HG03520 (cell line): Measurements from ENCODE around the gene ALG8.
"Not testable (repeated sequence)": the region's sequence is repeated elsewhere in the genome, so short reads cannot be mapped to it uniquely, and the experiment has no call there.

ENCODE experiments used
- ATAC-seq: cut with Tn5 transposase; IDR thresholded peaks from one replicate; pipeline ENCODE4 v1.9.1; 2021; ENCODE audit warnings: mild to moderate bottlenecking, moderate library complexity; ENCODE audit not compliant: unreplicated experiment

Gene ALG8

DNA sequence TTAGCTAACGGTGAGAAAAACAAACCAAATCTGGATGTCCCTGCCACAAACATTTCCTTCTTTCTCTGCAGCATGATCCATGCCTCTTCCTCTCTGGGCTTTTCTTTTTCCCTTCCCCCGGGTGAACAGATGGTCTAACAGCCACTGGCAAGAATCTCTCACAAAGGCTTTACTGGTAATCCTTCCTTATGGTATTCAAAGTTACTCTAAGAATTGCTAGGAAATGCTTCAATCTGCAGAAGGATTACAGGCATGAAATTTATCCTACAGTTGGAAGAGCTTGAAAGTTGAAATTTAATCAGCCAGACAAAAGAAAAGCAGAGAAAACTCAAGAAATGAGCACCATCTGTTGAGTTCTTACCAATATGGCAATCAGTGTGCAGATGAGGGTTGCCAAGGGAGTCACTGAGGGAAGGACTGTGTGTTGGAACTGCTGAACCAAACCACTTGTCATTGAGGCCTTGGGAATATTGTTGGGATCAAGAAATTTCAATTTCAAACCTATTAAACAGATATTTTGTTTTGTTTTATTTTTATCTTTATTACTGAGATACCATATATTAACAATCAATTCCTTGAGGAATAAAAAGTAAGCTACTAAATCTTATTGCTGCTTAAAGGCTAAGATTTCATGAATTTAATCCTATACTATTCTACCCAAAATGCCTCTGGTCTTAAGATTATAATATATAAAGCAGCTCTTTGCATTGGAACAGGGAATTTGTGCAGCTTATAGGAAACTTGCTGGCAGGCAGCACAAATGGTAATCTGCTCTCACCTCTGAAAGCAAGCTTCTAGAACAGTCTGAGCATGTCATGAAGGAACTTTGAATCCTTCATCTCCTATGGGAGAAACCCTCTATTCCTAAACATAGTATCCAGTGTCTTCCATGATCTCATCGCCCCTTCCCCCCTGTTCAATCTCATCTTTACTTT is 30.1 kb downstream of the ALG8 start:
- no peak for ATAC-seq

DNA sequence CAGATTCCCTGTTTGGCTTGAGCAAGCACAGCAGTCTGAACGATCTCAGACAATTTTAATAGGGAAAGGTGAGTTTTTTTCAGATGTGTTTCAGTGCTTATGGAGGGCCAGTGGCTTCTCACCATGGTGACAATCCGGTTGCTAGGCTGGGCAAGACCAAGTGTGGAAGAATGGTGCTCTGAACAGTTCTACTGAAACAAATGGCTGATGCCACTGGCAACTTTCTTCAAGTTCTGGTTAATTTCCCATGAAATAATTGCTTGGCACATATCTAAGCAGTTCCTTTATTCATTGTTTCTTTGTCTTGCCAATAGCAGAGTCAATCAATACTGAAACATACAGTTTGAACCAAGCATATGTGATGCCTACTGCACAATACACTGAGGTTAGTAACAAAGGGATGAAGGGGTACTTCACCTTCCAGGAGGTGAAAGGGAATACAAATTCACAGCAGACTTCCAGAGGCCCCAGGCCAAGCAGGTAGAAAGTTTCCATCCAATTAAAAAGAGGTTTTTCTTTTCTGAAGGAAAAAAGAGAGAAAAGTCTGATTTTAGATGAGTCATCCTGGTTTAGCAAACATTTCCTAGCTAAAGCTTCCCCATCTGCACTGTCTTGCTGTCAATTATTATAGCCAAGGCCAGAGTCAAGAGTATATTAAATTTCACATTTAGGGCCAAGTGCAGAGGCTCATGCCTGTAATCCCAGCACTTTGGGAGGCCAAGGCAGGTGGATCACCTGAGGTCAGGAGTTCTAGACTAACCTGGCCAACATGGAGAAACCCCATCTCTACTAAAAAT is 38.6 kb downstream of the ALG8 start:
- ATAC-seq: no peak

DNA sequence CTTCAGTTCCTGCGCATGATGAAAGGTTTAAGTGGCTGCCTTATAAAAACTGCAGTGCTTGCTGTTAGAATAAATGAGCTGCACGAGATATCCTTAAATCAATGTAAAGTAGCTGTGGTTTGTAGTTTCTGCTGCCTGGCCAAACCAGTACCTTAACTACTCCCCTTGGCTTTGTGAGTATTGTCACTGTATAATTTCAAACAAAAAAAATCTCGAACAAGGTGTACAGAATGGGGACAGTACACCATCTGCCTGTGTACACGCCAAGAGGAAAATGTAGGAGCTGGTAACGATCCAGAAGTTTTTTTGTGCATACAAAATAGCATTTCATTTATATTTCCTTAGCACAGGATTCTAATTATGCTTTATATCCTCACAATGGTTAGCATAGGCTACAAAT is 39.2 kb downstream of the ALG8 start:
- ATAC-seq: no peak

DNA sequence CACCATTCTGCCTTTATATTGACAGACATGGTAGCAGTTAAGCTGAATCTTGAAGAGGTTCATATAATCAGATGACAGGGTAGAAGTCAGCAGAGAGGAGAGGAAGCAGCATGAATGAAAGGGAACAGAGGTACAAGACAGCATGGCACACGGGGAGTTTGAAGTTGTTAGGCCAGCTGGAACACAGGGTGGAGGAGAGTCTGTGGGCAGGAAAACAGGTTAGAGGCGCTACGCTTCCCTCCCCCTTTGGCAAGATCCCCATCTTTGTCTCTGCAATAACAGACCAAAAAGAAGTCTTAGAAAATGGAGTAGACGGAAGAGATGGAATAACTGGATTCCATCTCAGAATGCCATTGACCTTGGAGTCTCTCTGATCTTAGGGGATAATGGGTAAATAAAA is 39.8 kb downstream of the ALG8 start:
- ATAC-seq: no peak

DNA sequence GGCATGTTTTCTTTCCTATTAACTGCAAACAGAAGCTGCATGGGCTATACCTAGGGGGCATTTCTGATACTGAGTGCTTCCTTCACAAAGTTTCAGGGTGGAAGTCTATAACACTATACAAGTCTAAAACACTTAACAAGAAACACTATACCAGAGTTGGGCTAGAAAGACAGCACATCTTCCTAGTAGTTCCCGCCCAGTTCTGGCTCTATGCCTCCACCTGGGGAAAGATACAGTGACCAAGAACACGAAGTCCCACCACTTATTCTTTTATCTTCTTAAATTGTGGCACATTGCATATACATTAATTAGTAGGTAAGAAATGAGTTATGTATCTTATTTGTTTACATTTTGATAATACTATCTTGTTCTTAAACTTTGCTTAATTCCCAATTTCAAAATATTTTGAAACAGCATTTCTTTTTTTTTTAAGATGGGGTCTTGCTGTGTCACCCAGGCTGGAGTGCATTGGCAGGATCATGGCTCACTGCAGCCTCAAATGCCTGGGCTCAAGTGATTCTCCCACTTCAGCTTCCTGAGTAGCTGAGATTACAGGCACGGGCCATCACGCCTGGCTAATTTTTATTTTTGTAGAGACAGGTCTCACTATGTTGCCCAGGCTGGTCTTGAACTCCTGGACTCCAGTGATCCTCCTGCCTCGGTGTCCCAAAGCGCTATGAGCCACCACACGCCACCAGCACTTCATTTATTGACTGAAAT is 41.6 kb downstream of the ALG8 start:
- no peak for ATAC-seq

DNA sequence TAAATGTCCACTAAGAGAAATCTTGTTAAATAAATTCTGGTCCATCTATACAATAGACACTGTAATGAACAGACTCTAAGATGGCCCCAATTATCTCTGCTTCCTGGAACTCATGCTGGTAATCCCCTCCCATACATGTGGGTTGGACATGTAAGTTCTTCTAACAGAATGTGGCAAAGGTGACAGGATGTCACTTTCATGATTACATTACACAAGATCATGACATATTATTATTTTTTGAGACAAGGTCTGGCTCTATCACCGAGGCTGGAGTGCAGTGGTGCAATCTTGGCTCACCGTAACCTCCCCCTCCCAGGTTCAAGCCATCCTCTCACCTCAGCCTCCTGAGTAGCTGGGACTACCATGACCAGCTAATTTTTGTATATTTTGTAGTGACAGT is 45.2 kb downstream of the ALG8 start:
- no peak for ATAC-seq

DNA sequence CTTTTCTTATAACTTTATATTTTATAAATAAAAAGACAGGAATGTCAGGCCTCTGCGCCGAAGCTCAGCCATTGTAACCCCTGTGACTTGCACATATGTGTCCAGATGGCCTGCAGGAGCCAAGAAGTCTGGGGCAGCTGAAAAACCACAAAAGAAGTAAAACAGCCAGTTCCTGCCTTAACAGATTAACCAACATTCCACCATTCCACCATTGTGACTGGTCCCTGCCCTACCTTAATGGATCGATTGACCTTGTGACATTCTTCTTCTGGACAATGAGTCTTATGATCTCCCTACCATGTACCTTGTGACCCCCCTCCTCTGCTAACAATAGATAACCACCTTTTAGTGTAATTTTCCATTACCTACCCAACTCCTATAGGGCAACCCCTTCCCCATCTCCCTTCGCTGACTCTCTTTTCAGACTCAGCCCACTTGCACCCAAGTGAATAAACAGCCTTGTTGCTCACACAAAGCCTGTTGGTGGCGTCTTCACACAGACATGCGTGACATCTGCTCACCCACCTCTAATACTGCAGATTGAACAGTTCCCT is 52.8 kb downstream of the ALG8 start:
- not testable (repeated sequence) for ATAC-seq

DNA sequence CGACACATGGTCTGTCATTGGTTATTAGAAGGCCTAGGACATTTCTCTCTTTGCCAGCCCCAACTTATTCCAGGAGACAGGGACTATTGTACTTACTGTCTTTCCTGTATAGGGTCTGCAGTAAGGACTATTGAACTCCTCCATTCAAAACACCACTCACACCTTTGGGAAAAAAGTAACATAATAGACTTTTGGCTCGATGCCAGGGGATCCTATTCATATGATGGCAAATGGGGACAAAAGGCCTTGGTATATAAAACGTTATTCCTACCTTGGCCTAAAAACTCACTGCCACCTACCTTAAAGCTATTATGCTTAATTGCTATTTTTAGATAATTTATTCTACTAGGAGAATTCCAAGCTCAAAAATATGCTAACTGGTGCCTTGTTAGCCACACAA is 53.5 kb downstream of the ALG8 start:
- no peak for ATAC-seq

DNA sequence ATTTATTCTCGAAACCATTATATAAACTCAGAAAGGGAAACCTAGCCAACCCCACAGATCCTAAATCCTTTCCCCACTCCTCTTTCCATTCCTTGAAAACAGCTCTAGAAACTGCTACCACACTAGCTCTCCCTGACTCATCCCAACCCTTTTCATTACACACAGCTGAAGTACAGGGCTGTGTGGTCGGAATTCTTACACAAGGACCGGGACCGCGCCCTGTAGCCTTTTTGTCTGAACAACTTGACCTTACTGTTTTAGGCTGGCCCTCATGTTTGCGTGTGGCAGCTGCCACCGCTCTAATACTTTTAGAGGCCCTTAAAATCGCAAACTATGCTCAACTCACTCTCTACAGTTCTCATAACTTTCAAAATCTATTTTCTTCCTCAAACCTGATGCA is 54.9 kb downstream of the ALG8 start:
- not testable (repeated sequence) for ATAC-seq

DNA sequence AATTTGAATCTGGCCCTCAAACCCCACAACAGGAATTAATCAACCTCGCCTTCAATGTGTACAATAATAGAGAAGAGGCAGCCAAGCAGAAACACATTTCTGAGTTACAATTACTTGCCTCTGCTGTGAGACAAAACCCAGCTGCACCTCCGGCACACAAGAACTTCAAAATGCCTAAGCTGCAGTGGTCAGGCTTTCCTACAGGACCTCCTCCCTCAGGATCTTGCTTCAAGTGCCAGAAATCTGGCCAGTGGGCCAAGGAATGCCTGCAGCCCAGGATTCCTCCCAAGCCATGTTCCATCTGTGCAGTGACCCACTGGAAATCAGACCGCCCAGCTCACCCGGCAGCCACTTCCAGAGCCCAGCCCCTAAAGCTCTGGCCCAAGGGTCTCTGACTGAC is 56.4 kb downstream of the ALG8 start:
- ATAC-seq: no peak

DNA sequence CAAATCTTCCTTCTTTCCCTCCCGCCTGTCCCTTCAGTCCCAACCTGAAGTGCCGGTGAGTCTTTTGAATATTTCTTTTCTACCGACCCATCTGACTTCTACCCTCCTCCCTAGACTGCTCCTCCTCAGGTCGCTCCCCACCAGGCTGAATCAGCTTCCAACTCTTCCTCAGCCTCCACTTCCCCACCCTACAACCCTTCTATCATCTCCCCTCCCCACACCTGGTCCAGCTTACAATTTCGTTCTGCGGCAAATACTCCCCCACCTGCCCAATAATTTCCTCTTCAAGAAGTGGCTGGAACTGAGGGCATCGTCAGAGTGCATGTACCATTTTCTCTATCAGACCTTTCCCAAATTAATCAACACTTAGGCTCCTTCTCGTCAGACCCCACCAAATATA is 57.3 kb downstream of the ALG8 start:
- no peak for ATAC-seq

DNA sequence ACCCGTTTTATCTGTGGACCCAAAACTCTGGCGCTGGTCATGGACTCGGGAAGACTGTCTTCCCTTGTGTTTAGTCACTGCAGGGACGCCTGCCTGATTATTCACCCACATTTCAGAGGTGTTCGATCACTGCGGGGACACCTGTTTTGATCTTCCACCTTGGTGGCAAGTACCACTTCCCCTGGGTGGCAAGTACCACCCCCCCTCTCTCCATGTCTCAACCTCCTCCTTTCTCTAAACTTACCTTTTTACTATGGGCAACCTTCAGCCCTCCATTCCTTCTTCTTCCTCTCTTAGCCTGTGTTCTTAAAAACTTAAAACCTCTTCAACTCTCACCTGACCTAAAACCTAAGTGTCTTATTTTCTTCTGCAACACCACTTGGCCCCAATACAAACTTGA is 57.8 kb downstream of the ALG8 start:
- ATAC-seq: no peak

DNA sequence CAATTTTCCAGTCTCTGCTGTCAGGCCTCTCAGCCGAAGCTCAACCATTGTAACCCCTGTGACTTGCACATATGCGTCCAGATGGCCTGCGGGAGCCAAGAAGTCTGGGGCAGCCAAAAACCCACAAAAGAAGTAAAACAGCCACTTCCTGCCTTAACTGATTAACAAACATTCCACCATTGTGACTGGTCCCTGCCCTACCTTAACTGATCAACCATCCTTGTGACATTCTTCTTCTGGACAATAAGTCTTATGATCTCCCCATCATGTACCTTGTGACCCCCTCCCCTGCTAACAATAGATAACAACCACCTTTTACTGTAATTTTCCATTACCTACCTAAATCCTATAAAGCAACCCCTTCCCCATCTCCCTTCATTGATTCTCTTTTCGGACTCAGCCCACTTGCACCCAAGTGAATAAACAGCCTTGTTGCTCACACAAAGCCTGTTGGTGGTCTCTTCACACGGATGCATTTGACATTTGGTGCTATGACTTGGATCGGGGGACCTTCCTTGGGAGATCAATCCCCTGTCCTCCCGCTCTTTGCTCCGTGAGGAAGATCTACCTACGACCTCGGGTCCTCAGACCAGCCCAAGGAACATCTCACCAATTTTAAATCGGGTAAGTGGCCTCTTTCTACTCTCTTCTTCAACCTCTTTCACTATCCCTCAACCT is 58.5 kb downstream of the ALG8 start:
- no peak for ATAC-seq

DNA sequence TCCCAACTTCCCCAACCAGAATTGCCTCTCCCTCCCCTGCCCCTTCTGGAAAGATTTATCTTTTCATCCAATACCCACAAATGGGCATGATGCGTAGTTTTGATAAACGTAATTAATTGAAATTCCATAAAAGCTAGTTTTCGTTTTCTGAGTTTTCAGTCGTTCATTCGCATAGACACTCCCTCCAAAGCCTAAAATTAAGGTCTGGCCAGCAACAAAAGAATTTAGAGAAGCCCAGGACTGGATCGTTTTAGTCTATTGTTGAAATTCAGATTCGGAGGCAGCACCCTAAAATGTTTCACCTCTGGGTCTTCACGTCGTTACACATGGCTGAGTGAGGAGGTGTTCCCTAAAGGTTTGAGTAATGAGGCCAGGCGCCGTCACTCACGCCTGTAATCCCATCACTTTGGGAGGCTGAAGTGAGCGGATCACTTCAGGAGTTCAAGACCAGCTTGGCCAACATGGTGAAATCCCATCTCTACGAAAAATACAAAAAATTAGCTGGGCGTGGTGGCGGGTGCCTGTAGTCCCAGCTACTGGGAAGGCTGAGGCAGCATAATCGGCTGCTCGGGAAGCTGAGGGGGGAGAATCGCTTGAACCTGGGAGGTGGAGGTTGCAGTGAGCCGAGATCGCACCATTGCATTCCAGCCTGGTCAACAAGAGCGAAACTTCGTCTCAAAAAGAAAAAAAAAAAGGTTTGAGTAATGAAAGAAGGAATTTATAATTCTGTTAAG is 59.2 kb downstream of the ALG8 start:
- ATAC-seq: no peak

DNA sequence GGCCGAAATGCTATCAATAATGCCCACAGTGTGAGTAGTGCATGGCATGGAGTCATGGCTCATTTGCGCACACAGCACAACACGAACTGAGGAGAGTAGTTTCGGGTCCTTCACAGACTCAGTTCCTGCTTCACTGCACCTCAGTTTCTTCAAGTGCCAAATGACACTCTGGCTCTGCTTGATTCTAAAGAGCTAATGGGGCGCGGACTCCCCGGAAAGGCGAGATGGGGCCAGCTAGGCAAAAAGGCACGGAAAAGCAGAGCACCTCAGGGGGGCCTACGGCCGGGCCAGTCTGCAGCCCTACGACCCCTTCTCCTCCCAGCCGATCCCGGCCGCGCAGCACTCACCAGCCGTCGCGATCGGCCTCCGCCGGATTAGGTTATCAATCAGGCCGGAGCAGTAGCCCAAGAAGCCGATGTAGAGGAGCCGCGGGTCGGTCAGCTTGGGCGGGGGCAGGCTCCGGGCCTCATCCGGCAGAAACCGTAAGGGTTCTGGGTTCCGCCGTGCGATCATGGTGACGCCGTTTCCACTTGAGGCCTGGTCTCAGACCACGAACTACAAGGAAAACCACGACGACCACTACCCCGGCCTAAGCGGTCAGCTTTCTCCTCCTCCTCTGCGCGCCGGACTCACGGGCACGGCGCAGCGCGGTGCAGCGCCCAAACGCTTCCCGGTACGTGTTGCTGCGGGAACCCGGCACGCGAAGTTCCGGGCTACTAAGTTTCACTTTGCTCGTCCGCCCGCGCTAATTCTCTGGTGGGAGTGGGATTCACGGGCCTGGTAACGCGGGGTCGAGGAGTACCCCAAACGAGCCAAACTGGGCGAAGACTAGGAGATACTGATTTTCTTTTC is 60.0 kb downstream of the ALG8 start, which contains the start of gene NDUFC2:
Gene NDUFC2, minus strand, starts transcription at position 631 of the 852 bp plus-strand sequence. Its CDS starts 118 bp downstream, at position 513.
- peak; percentile 62 for ATAC-seq

DNA sequence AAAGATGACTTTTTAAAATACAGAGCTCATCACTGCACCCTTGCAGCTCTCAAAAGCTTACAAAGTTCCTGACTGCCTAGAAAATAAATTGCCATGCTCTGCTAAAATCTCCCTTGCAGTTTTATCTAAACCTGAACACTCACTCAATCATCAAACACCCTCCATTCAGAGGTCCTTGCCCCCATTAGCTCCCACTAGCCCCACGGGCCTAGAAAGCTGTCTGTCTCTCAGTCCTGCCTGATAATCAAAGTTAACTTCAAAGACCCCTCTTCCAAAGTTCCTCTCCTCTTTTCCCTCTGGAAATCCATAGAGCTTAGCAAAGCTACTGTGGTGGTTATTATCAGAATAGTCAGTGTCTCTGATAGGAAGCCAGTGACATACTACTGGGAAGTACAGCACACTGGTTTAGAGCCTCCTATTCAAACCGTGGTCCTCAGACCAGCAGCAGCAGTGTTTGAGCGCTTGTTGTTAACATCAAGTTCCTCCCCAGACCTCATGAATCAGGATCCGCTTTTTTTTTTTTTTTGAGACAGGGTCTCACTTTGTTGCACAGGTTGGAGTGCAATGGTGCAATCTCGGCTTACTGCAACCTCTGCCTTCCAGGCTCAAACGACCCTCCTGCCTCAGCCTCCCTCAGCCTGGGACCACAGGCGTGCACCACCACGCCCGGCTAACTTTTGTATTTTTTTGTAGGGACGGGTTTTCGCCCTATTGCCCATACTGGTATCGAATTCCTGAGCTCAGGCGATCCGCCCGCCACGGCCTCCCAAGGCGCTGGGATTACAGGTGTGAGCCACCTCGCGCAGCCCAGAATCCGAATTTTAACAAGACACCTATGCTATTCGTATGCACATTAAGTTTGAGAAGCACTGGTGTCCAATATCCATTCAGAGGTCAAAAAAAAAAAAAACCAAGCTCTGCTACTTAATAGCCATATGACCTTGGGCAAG is 60.9 kb downstream of the ALG8 start:
- no peak for ATAC-seq

DNA sequence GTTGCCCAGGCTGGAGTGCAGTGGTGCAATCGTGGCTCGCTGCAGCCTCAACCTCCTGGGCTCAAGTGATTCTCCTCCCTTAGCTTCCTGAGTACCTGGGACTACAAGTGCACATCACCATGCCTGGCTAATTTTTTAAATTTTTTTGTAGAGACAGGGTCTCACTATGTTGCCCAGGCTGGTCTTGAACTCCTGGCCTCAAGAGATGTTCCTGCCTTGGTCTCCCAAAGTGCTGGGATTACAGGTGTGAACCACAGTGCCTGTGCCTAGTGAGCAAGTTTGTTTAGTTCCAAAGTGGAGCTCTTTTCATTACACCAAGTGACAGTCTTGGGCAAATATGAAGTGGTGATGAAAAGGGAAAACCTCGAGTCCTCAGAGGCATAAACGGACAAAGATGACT is 61.8 kb downstream of the ALG8 start:
- not testable (repeated sequence) for ATAC-seq
